Keratinocyte (primary cell): ENCODE measurements around the gene MAB21L2. TPM values are rescaled to one million over a fixed set of nuclear protein-coding genes. Genes with fewer than 3 reads are reported as not detected.

Experiments
- DNase-seq: peaks from one replicate; pipeline ENCODE4 v3.0.0-alpha.2; 2011; ENCODE audit warnings: low read depth, missing footprints, low spot score
- FAIRE-seq: peaks from 2 replicates; lab custom pipeline; 2011; peaks lifted over from hg19 to GRCh38; lab: Jason Lieb, UNC
- H2AFZ ChIP-seq: 2 replicates; pipeline ENCODE4 v1.6.0; 2012; ENCODE audit warnings: low read length, control low read depth, inconsistent platforms; ENCODE audit not compliant: control insufficient read depth
- H3K27ac ChIP-seq: 2 replicates; pipeline ENCODE4 v1.5.1; 2011; ENCODE audit warnings: low read length; ENCODE audit not compliant: control insufficient read depth, insufficient read depth
- H3K27me3 ChIP-seq: 3 replicates; pipeline ENCODE4 v1.6.0; 2011; ENCODE audit warnings: low read length; ENCODE audit not compliant: control insufficient read depth, insufficient read depth; ENCODE audit errors: extremely low read depth
- H3K36me3 ChIP-seq, 2 experiments: 2 replicates in 1 of 2; 3 replicates in 1 of 2; pipeline ENCODE4 v1.5.1; 2011; ENCODE audit warnings: low read length in 2 of 2, mild to moderate bottlenecking in 1 of 2; ENCODE audit not compliant: control insufficient read depth in 2 of 2, insufficient read depth in 2 of 2; ENCODE audit errors: extremely low read depth in 1 of 2
- H3K4me1 ChIP-seq: 3 replicates; pipeline ENCODE4 v1.5.1; 2011; ENCODE audit warnings: low read length; ENCODE audit not compliant: control insufficient read depth, insufficient read depth; ENCODE audit errors: extremely low read depth
- H3K4me2 ChIP-seq: 3 replicates; pipeline ENCODE4 v1.6.0; 2011; ENCODE audit warnings: low read depth, low read length; ENCODE audit not compliant: control insufficient read depth, insufficient read depth; ENCODE audit errors: extremely low read depth
- H3K4me3 ChIP-seq, 3 experiments: fragments of 200-600 bp in 1 of 3; sonication (generic) in 1 of 3; 2 replicates in 2 of 3; 3 replicates in 1 of 3; pipeline ENCODE4 v1.5.1; 2011 to 2016; ENCODE audit warnings: low read length in 3 of 3, mild to moderate bottlenecking in 3 of 3, control low read depth in 2 of 3, inconsistent platforms in 1 of 3, low read depth in 1 of 3, mixed read lengths in 1 of 3, mixed run types in 1 of 3, moderate library complexity in 1 of 3; ENCODE audit not compliant: control insufficient read depth in 2 of 3, insufficient read depth in 2 of 3; ENCODE audit errors: extremely low read depth in 1 of 3
- H3K79me2 ChIP-seq: 2 replicates; pipeline ENCODE4 v1.6.0; 2012; ENCODE audit warnings: low read length; ENCODE audit not compliant: control insufficient read depth, insufficient read depth
- H3K9ac ChIP-seq: 3 replicates; pipeline ENCODE4 v1.6.0; 2011; ENCODE audit warnings: low read length; ENCODE audit not compliant: control insufficient read depth, insufficient read depth; ENCODE audit errors: extremely low read depth
- H3K9me1 ChIP-seq: 3 replicates; pipeline ENCODE4 v1.6.0; 2011; ENCODE audit warnings: low read length; ENCODE audit not compliant: control insufficient read depth, insufficient read depth; ENCODE audit errors: extremely low read depth
- H3K9me3 ChIP-seq: 2 replicates; pipeline ENCODE4 v1.5.1; 2012; ENCODE audit warnings: low read depth, low read length; ENCODE audit not compliant: control insufficient read depth
- H4K20me1 ChIP-seq: 3 replicates; pipeline ENCODE4 v1.6.0; 2011; ENCODE audit warnings: low read length; ENCODE audit not compliant: control insufficient read depth, insufficient read depth; ENCODE audit errors: extremely low read depth
- EZH2 ChIP-seq: IDR thresholded peaks from one replicate; pipeline ENCODE4 v1.6.1; 2012; ENCODE audit warnings: inconsistent platforms, mild to moderate bottlenecking, low read length, moderate library complexity
- dilution Hi-C: fragments of 300-500 bp; cut with MboI; formaldehyde crosslinking; loops from one replicate; pipeline ENCODE4 v1.7.0; 2020; ENCODE audit warnings: low sequenced_read_pairs; ENCODE audit not compliant: extremely low pct_ligation_motif_present
- polyA minus RNA-seq, 3 experiments: library from RNA; depleted of rRNA, polyadenylated mRNA; stranded (reverse); fragments of >200 nt; gene quantifications; 1 replicate in 1 of 3; 2 replicates in 1 of 3; 3 replicates in 1 of 3; pipeline ENCODE4 v1.2.3, GENCODE V29; 2011
- polyA plus RNA-seq, 5 experiments: library from polyadenylated mRNA; depleted of rRNA in 3 of 5; stranded (reverse) in 3 of 5; stranded (forward) in 1 of 5; unstranded in 1 of 5; fragments of >200 nt; gene quantifications; 1 replicate in 1 of 5; 2 replicates in 3 of 5; 3 replicates in 1 of 5; pipeline versions ENCODE4 v1.2.1 to v1.2.3, GENCODE V29; 2011 to 2012; ENCODE audit warnings: missing spikeins in 2 of 5, low read depth in 1 of 5, low replicate concordance in 1 of 5
- TF ChIP-seq, protein P1 (sequence below), 3 experiments: IDR thresholded peaks in 1 of 3; conservative IDR thresholded peaks in 1 of 3; optimal IDR thresholded peaks in 1 of 3; 2 replicates in 2 of 3; 3 replicates in 1 of 3; pipeline versions ENCODE3 to v1.5.1; 2011; ENCODE audit warnings: low read length in 3 of 3, mild to moderate bottlenecking in 3 of 3, moderate library complexity in 2 of 3, control low read depth in 1 of 3, inconsistent platforms in 1 of 3; ENCODE audit not compliant: insufficient read depth in 2 of 3; ENCODE audit errors: extremely low read depth in 1 of 3

MAB21L2 gene
- not detected in 3 replicates for polyA plus RNA-seq
- not detected for polyA plus RNA-seq (2011; ENCODE audit: low read depth)
- polyA plus RNA-seq (2011; cell fraction: cytosol; rRNA removed): not detected in 2 replicates
- polyA plus RNA-seq (2011; cell fraction: nucleus; rRNA removed): not detected in 2 replicates
- 0.24 TPM in 1 of 2 replicates, not detected in the other for polyA plus RNA-seq (2012; ENCODE audit: low replicate concordance)
- polyA minus RNA-seq: not detected in 3 replicates
- polyA minus RNA-seq (2011; cell fraction: cytosol; rRNA and poly(A)+ RNA removed): not detected
- polyA minus RNA-seq (2011; cell fraction: nucleus; rRNA and poly(A)+ RNA removed): not detected in 2 replicates

GRCh38 chr4:150582146-150582872, at the start of gene MAB21L2:
MAB21L2 (plus strand) TSS chr4:150582151; CDS start chr4:150583030, 879 bp downstream.
- no peaks in the 10 kb centered on the region for H3K79me2 ChIP-seq
- TF ChIP-seq, protein P1, sequence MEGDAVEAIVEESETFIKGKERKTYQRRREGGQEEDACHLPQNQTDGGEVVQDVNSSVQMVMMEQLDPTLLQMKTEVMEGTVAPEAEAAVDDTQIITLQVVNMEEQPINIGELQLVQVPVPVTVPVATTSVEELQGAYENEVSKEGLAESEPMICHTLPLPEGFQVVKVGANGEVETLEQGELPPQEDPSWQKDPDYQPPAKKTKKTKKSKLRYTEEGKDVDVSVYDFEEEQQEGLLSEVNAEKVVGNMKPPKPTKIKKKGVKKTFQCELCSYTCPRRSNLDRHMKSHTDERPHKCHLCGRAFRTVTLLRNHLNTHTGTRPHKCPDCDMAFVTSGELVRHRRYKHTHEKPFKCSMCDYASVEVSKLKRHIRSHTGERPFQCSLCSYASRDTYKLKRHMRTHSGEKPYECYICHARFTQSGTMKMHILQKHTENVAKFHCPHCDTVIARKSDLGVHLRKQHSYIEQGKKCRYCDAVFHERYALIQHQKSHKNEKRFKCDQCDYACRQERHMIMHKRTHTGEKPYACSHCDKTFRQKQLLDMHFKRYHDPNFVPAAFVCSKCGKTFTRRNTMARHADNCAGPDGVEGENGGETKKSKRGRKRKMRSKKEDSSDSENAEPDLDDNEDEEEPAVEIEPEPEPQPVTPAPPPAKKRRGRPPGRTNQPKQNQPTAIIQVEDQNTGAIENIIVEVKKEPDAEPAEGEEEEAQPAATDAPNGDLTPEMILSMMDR (optimal IDR thresholded peaks at IDR 0.05 in 1 of 3, IDR thresholded peaks at IDR 0.05 in 1 of 3, conservative IDR thresholded peaks at IDR 0.05 in 1 of 3; ENCODE audit: extremely low read depth in 1 of 3, insufficient read depth in 2 of 3, low read length in 3 of 3): no peak
- TF ChIP-seq EZH2: no peak
- H3K27me3 ChIP-seq: no peaks in the 10 kb centered on the region
- H3K9ac ChIP-seq: no peak within 1 kb of the TSS
- DNase-seq (no peak), FAIRE-seq (no peak)
- H3K4me2 ChIP-seq: no peak within 1 kb of the TSS
- H3K9me1 ChIP-seq: no peaks in the 10 kb centered on the region
- H4K20me1 ChIP-seq: no peaks in the 10 kb centered on the region
- no peak within 1 kb of the TSS for H2AFZ ChIP-seq
- H3K36me3 ChIP-seq: peaks cover 8 to 10% of the 10 kb centered on the region in 2 experiments
- H3K27ac ChIP-seq: no peak within 1 kb of the TSS
- no peaks in the 10 kb centered on the region for H3K4me1 ChIP-seq
- H3K9me3 ChIP-seq: peaks cover 2% of the 10 kb centered on the region
- dilution Hi-C loops: no loop called here
- H3K4me3 ChIP-seq: no peak within 1 kb of the TSS

- FAIRE-seq (no peak), DNase-seq (no peak)
- H3K4me3 ChIP-seq: no peak overlapping the region
- H3K27me3 ChIP-seq: no peaks in the 10 kb centered on the region
- H3K4me2 ChIP-seq: no peak overlapping the region
- no peaks in the 10 kb centered on the region for H3K79me2 ChIP-seq
- no peaks in the 10 kb centered on the region for H3K9me1 ChIP-seq
- H3K4me1 ChIP-seq: no peaks in the 10 kb centered on the region
- H3K9me3 ChIP-seq: no peaks in the 10 kb centered on the region
- dilution Hi-C loops: no loop called here
- H4K20me1 ChIP-seq: no peaks in the 10 kb centered on the region
- H2AFZ ChIP-seq: no peak overlapping the region
- no peak overlapping the region for H3K27ac ChIP-seq
- H3K36me3 ChIP-seq: no peaks in the 10 kb centered on the region
- TF ChIP-seq EZH2: no peak
- no peak overlapping the region for H3K9ac ChIP-seq
Measured at GRCh38 chr4:150533673-150534072, 48.3 kb upstream of the MAB21L2 start.
